Stimulated activated CD4-positive, alpha-beta T cell treated with anti-CD3 and anti-CD28 coated beads, Interleukin-1b, Interleukin-23, amount 100 ng/mL, for 48 hours (primary cell): Measurements from ENCODE around the gene RABL2B.

Experiments used
- DNase-seq: peaks from one replicate; pipeline ENCODE4 v3.0.0-alpha.2; 2020

RABL2B gene

GRCh38 chr22:50722048-50722701, 61.3 kb downstream of the RABL2B start:
- DNase-seq = no peak

DNA sequence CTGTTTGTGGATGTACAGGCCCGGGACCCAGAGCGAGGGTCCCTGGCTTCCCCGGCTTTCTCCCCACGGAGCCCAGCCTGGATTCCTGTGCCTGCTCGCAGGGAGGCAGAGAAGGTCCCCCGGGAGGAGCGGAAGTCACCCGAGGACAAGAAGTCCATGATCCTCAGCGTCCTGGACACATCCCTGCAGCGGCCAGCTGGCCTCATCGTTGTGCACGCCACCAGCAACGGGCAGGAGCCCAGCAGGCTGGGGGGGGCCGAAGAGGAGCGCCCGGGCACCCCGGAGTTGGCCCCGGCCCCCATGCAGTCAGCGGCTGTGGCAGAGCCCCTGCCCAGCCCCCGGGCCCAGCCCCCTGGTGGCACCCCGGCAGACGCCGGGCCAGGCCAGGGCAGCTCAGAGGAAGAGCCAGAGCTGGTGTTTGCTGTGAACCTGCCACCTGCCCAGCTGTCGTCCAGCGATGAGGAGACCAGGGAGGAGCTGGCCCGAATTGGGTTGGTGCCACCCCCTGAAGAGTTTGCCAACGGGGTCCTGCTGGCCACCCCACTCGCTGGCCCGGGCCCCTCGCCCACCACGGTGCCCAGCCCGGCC, 62.1 kb downstream of the RABL2B start:
- DNase-seq = no peak

GRCh38 chr22:50720301-50721256, 62.9 kb downstream of the RABL2B start:
- DNase-seq = no peak

DNA sequence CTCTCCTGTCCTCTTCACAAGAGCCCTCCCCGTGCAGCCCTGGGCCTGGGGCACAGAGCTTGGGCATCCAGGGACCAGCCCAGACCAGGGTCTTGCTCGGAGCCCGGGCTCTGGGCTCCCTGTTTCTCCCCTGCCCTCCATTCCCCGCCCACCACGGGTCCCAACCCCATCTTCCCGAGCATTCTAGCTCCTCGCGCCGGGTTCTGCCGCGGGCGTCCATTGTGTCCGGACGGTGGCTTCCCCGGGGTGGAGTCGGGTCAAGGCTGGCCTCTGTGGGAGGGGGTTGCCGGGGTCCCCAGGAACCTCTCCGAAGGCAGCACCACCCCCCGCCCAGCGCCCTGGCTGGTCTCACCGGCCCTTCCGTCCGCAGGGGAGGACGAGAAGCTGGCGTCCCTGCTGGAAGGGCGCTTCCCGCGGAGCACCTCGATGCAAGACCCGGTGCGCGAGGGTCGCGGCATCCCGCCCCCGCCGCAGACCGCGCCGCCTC, 63.6 kb downstream of the RABL2B start:
- DNase-seq = no peak

- DNase-seq = no peak
Observed at GRCh38 chr22:50718352-50718709, 65.1 kb downstream of the RABL2B start.

- no peak for DNase-seq
Observed at GRCh38 chr22:50717709-50718351, 65.6 kb downstream of the RABL2B start.
